AG09309 (cell line): Measurements from ENCODE around the gene AMDHD2.
"Not testable (repeated sequence)": the region's sequence is repeated elsewhere in the genome, so short reads cannot be mapped to it uniquely, and the experiment has no call there.

Experiments used
- DNase-seq: peaks from one replicate; pipeline ENCODE4 v3.0.0-alpha.2; 2010; ENCODE audit warnings: low read depth
- H3K4me3 ChIP-seq: 2 replicates; pipeline ENCODE4 v1.5.1; 2011; ENCODE audit warnings: mild to moderate bottlenecking, low read depth, low read length, moderate library complexity; ENCODE audit not compliant: control insufficient read depth
- CTCF ChIP-seq: IDR thresholded peaks from 2 replicates; pipeline ENCODE4 v1.5.1; 2011; ENCODE audit warnings: mild to moderate bottlenecking, low read depth, low read length, inconsistent platforms; ENCODE audit not compliant: insufficient read depth, control insufficient read depth; ENCODE audit errors: missing control alignments

AMDHD2 gene

GRCh38 chr16:2477327-2477726, 42.8 kb upstream of the AMDHD2 start:
- no peak for DNase-seq
- H3K4me3 ChIP-seq: no peak overlapping the region
- TF ChIP-seq CTCF: no peak

GRCh38 chr16:2478279-2478678, 41.9 kb upstream of the AMDHD2 start:
- no peak for DNase-seq
- TF ChIP-seq CTCF: no peak

GRCh38 chr16:2479996-2480395, 40.2 kb upstream of the AMDHD2 start:
- DNase-seq, H3K4me3 ChIP-seq: not testable (repeated sequence)

More at GRCh38 chr16:2478279-2478678, 41.9 kb upstream of the AMDHD2 start:
- no peak overlapping the region for H3K4me3 ChIP-seq

- DNase-seq: no peak
- no peak for TF ChIP-seq CTCF
- no peak overlapping the region for H3K4me3 ChIP-seq
Observed at GRCh38 chr16:2480948-2481347, 39.2 kb upstream of the AMDHD2 start.

GRCh38 chr16:2481676-2482075, 38.5 kb upstream of the AMDHD2 start:
- no peak for DNase-seq
- H3K4me3 ChIP-seq: no peak overlapping the region
- TF ChIP-seq CTCF: no peak

- H3K4me3 ChIP-seq: no peak overlapping the region; the same call in 1 of the 2 replicates
- no peak for DNase-seq
- TF ChIP-seq CTCF: no peak
Observed at GRCh38 chr16:2482249-2482648, 37.9 kb upstream of the AMDHD2 start.

- no peak for TF ChIP-seq CTCF
- peak; percentile 41 for DNase-seq
- peak overlapping the region; percentile 46 for H3K4me3 ChIP-seq
Observed at GRCh38 chr16:2482708-2483534, 37.2 kb upstream of the AMDHD2 start.
